ENCODE measurements around the gene RNF38.

Gene RNF38

GRCh38 chr9:36337002-36337401, 63.1 kb downstream of the RNF38 start:
- H3K9ac ChIP-seq = no peak overlapping the region
- TF ChIP-seq CTCF (IDR thresholded peaks at IDR 0.05) = no peak
- no peaks in the 10 kb centered on the region for H3K4me1 ChIP-seq
- no peak overlapping the region for H2AFZ ChIP-seq
- H3K27ac ChIP-seq = no peak overlapping the region
- no peaks in the 10 kb centered on the region for H3K36me3 ChIP-seq (ENCODE audit: control insufficient read depth, insufficient read depth, low read length)
- no peaks in the 10 kb centered on the region for H3K79me2 ChIP-seq
- H3K4me3 ChIP-seq (ENCODE audit: low read depth, low read length) = no peak overlapping the region
- H3K27me3 ChIP-seq (ENCODE audit: control insufficient read depth, insufficient read depth, low read length) = no peaks in the 10 kb centered on the region
- no peak overlapping the region for H3K4me2 ChIP-seq (ENCODE audit: low read length)
- no peaks in the 10 kb centered on the region for H3K9me3 ChIP-seq (ENCODE audit: control insufficient read depth, low read length)

- no peak overlapping the region for H3K9ac ChIP-seq
- H3K9me3 ChIP-seq (ENCODE audit: control insufficient read depth, low read length) = no peaks in the 10 kb centered on the region
- H3K36me3 ChIP-seq (ENCODE audit: control insufficient read depth, insufficient read depth, low read length) = no peaks in the 10 kb centered on the region
- no peak overlapping the region for H3K4me3 ChIP-seq (ENCODE audit: low read depth, low read length)
- H3K4me2 ChIP-seq (ENCODE audit: low read length) = no peak overlapping the region
- TF ChIP-seq CTCF (IDR thresholded peaks at IDR 0.05) = no peak
- no peaks in the 10 kb centered on the region for H3K27me3 ChIP-seq (ENCODE audit: control insufficient read depth, insufficient read depth, low read length)
- no peak overlapping the region for H2AFZ ChIP-seq
- no peaks in the 10 kb centered on the region for H3K4me1 ChIP-seq
- H3K79me2 ChIP-seq = no peaks in the 10 kb centered on the region
- H3K27ac ChIP-seq = no peak overlapping the region
Observed at GRCh38 chr9:36336131-36336907, 63.8 kb downstream of the RNF38 start.

- Histone ChIP-seq H3K9ac (no peak overlapping the region), H3K36me3 (ENCODE audit: control insufficient read depth, insufficient read depth, low read length) (no peaks in the 10 kb centered on the region), H3K4me2 (ENCODE audit: low read length) (no peak overlapping the region), H3K79me2 (no peaks in the 10 kb centered on the region), H3K27ac (no peak overlapping the region), H3K4me1 (no peaks in the 10 kb centered on the region), H3K27me3 (ENCODE audit: control insufficient read depth, insufficient read depth, low read length) (no peaks in the 10 kb centered on the region), H3K4me3 (ENCODE audit: low read depth, low read length) (no peak overlapping the region), H2AFZ (no peak overlapping the region), H3K9me3 (ENCODE audit: control insufficient read depth, low read length) (no peaks in the 10 kb centered on the region)
- no peak for TF ChIP-seq CTCF (IDR thresholded peaks at IDR 0.05)
Observed at GRCh38 chr9:36332006-36332405, 68.1 kb downstream of the RNF38 start.

GRCh38 chr9:36328798-36329411, 71.2 kb downstream of the RNF38 start:
- H3K27ac ChIP-seq = no peak overlapping the region
- H2AFZ ChIP-seq = no peak overlapping the region
- H3K9me3 ChIP-seq (ENCODE audit: control insufficient read depth, low read length) = no peaks in the 10 kb centered on the region
- TF ChIP-seq CTCF (IDR thresholded peaks at IDR 0.05) = peak; percentile 66
- no peaks in the 10 kb centered on the region for H3K27me3 ChIP-seq (ENCODE audit: control insufficient read depth, insufficient read depth, low read length)
- H3K4me1 ChIP-seq = no peaks in the 10 kb centered on the region
- H3K79me2 ChIP-seq = no peaks in the 10 kb centered on the region
- no peak overlapping the region for H3K4me3 ChIP-seq (ENCODE audit: low read depth, low read length)
- no peak overlapping the region for H3K4me2 ChIP-seq (ENCODE audit: low read length)
- H3K9ac ChIP-seq = no peak overlapping the region
- no peaks in the 10 kb centered on the region for H3K36me3 ChIP-seq (ENCODE audit: control insufficient read depth, insufficient read depth, low read length)

Measured in parathyroid adenoma (tissue), 2 donors.